Thoracic aorta (tissue), 2 donors: ENCODE results near the gene APAF1. TPM values are rescaled to one million over a fixed set of nuclear protein-coding genes. Genes with fewer than 3 reads are reported as not detected.
"Not testable (repeated sequence)": the region's sequence is repeated elsewhere in the genome, so short reads cannot be mapped to it uniquely, and the experiment has no call there.

Experiments
- ATAC-seq: fragments of 150-250 bp; one replicate; pipeline ENCODE4 v1.8.0; 2017; ENCODE audit warnings: low read depth; ENCODE audit not compliant: insufficient number of reproducible peaks, low FRiP score
- DNase-seq: peaks from one replicate; pipeline ENCODE4 v3.0.0-alpha.2; 2020; ENCODE audit warnings: low spot score
- H3K27ac ChIP-seq, 2 donors: fragments of 200-600 bp; sonication (generic); 1 replicate in 1 of 2; 2 replicates in 1 of 2; pipeline ENCODE4 v1.5.1; 2016; ENCODE audit warnings: mild to moderate bottlenecking in 2 of 2, moderate library complexity in 2 of 2
- H3K27me3 ChIP-seq: fragments of 200-600 bp; sonication (generic); replicated peaks from 2 replicates; pipeline ENCODE4 v1.6.0; 2016; ENCODE audit warnings: mild to moderate bottlenecking; ENCODE audit not compliant: insufficient read depth
- H3K36me3 ChIP-seq: fragments of 200-600 bp; sonication (generic); one replicate; pipeline ENCODE4 v1.5.1; 2016
- H3K4me1 ChIP-seq, 2 donors: fragments of 200-600 bp; sonication (generic); 1 replicate in 1 of 2; 2 replicates in 1 of 2; pipeline versions ENCODE4 v1.5.1 to v1.6.0; 2016; ENCODE audit warnings: low read depth in 2 of 2, mild to moderate bottlenecking in 1 of 2; ENCODE audit not compliant: control insufficient read depth in 1 of 2
- H3K4me3 ChIP-seq: fragments of 200-600 bp; sonication (generic); 2 replicates; pipeline ENCODE4 v1.5.1; 2016; ENCODE audit warnings: mild to moderate bottlenecking
- H3K9me3 ChIP-seq: fragments of 200-600 bp; sonication (generic); 2 replicates; pipeline ENCODE4 v1.5.1; 2016
- CTCF ChIP-seq: fragments of 200-600 bp; sonication (generic); IDR thresholded peaks from one replicate; pipeline ENCODE4 v1.5.1; 2019; ENCODE audit warnings: antibody characterized with exemption
- total RNA-seq, 2 donors: library from RNA; depleted of rRNA; stranded (reverse); fragments of >200 nt; gene quantifications; one replicate each; pipeline versions ENCODE4 v1.1.0 to v1.2.3, GENCODE V29; 2016

Gene APAF1
- total RNA-seq, 2 donors from 2014 or later = 16.0 to 19.8 TPM

- no peak for ATAC-seq
- TF ChIP-seq CTCF = no peak
- no peak overlapping the region for H3K4me3 ChIP-seq
Observed at GRCh38 chr12:98748463-98748862, 103.4 kb downstream of the APAF1 start.

GRCh38 chr12:98750511-98750910, 105.4 kb downstream of the APAF1 start:
- Histone ChIP-seq H3K4me1 (peaks cover 0 to 6% of the 10 kb centered on the region in 2 donors), H3K36me3 (no peaks in the 10 kb centered on the region), H3K4me3 (no peak overlapping the region), H3K27me3 (no peaks in the 10 kb centered on the region), H3K27ac (no peak overlapping the region), H3K9me3 (no peaks in the 10 kb centered on the region)
- no peak for TF ChIP-seq CTCF
- DNase-seq = no peak
- no peak for ATAC-seq

More at GRCh38 chr12:98748463-98748862, 103.4 kb downstream of the APAF1 start:
- Histone ChIP-seq H3K27ac (no peak overlapping the region), H3K4me1 (peaks cover 0 to 6% of the 10 kb centered on the region in 2 donors), H3K9me3 (no peaks in the 10 kb centered on the region), H3K27me3 (no peaks in the 10 kb centered on the region), H3K36me3 (no peaks in the 10 kb centered on the region)
- no peak for DNase-seq

DNA sequence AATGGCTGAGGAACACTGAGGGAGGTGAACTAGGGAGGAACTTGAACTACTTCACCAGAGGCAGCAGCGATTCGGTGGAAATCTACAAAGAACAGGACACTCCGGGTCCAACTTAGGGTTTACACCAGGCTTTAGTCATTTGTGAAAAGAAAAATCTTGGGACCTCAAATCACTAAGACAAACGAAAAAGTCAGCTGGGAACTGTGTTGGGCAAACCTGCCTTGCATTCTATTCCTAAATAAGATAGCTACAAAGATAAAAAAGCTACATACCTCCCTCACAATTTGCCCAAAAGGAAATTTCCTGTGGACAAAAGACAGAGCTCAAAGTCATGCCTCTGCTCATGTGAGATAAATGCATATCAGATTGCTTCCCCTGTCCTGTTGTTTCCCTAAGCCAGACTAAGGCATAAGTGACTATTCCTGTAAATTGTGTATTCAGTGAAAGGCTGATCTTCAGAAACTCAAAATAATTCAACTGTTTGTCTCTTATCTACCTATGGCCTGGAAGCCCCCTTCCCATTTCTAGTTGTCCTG, 106.6 kb downstream of the APAF1 start:
- H3K36me3 ChIP-seq = no peaks in the 10 kb centered on the region
- no peak overlapping the region for H3K4me3 ChIP-seq
- ATAC-seq (no peak), DNase-seq (no peak)
- TF ChIP-seq CTCF = no peak
- no peaks in the 10 kb centered on the region for H3K4me1 ChIP-seq
- no peak overlapping the region for H3K27ac ChIP-seq
- no peaks in the 10 kb centered on the region for H3K9me3 ChIP-seq
- no peaks in the 10 kb centered on the region for H3K27me3 ChIP-seq

DNA sequence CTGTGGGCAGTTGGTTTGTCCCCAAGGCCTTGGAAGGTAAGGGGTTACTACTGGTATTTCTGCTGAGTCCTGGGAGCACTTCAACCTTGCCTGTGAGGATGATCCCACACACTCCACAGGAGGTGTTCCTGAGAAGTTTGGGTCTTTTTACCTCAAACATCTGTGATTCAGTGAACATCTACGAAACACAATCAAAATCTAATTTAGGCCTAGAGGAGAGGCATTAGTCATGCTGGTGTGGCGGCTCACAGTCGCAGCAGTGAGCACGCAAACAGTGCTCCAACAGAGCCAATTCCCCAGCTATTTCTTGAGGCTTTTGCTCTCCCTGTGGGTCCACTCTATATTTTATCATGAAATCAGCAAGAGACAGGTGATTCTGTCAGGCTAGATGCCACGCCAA, 107.6 kb downstream of the APAF1 start:
- Histone ChIP-seq H3K36me3 (no peaks in the 10 kb centered on the region), H3K27me3 (no peaks in the 10 kb centered on the region), H3K27ac (no peak overlapping the region), H3K4me1 (no peaks in the 10 kb centered on the region), H3K4me3 (no peak overlapping the region), H3K9me3 (no peaks in the 10 kb centered on the region)
- ATAC-seq = no peak
- DNase-seq = no peak
- TF ChIP-seq CTCF = no peak

- H3K4me3 ChIP-seq = no peak overlapping the region
- peaks cover 0 to 10% of the 10 kb centered on the region in 2 donors for H3K4me1 ChIP-seq
- no peak for DNase-seq
- ATAC-seq = no peak
- no peak for TF ChIP-seq CTCF
- no peaks in the 10 kb centered on the region for H3K27me3 ChIP-seq
- no peaks in the 10 kb centered on the region for H3K9me3 ChIP-seq
- H3K36me3 ChIP-seq = no peaks in the 10 kb centered on the region
- H3K27ac ChIP-seq = no peak overlapping the region
Observed at GRCh38 chr12:98754095-98754494, 109.0 kb downstream of the APAF1 start.

DNA sequence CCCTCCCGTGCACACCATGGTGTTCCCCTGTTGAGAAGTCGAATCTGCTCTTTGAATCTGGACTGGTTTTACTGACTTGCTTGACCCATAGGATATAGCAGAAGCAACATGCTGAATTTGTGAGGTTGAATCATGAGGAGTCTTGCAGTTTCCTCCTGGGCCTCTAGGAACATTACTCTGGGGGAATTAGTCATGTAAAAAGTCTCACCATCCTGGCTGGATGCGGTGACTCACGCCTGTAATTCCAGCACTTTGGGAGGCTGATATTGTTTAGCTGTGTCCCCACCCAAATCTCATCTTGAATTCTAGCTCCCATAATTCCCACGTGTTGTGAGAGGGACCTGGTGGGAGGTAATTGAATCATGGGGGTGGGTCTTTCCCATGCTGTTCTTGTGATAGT, 110.8 kb downstream of the APAF1 start:
- not testable (repeated sequence) for H3K4me3 ChIP-seq, H3K36me3 ChIP-seq, H3K9me3 ChIP-seq, H3K27ac ChIP-seq, ATAC-seq, DNase-seq, H3K27me3 ChIP-seq
- peaks cover 0 to 10% of the 10 kb centered on the region in 2 donors for H3K4me1 ChIP-seq
